HG03558 (cell line): Measurements from ENCODE around the gene ADGRA1.
"Not testable (repeated sequence)": the region's sequence is repeated elsewhere in the genome, so short reads cannot be mapped to it uniquely, and the experiment has no call there.

ENCODE experiments used
- ATAC-seq: cut with Tn5 transposase; IDR thresholded peaks from one replicate; pipeline ENCODE4 v1.9.1; 2021; ENCODE audit warnings: moderate number of reproducible peaks; ENCODE audit not compliant: unreplicated experiment; ENCODE audit errors: extremely low read depth

ADGRA1 gene

DNA sequence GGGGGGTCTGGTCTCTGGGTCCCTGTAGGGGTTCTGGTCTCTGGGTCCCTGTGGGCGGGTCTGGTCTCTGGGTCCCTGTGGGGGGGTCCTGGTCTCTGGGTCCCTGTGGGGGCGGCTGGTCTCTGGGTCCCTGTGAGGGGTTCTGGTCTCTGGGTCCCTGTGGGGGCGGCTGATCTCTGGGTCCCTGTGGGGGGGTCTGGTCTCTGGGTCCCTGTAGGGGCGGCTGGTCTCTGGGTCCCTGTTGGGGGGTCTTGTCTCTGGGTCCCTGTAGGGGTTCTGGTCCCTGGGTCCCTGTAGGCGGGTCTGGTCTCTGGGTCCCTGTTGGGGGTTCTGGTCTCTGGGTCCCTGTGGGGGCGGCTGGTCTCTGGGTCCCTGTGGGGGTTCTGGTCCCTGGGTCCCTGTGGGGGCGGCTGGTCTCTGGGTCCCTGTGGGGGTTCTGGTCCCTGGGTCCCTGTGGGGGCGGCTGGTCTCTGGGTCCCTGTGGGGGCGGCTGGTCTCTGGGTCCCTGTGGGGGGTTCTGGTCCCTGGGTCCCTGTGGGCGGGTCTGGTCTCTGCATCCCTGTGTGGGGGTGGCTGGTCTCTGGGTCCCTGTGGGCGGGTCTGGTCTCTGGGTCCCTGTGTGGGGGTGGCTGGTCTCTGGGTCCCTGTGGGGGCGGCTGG, 49.9 kb downstream of the ADGRA1 start:
- ATAC-seq = not testable (repeated sequence)

- ATAC-seq = no peak
Measured at GRCh38 chr10:133139551-133140065, 51.9 kb downstream of the ADGRA1 start.

- ATAC-seq = no peak
Measured at GRCh38 chr10:133140417-133141143, 52.9 kb downstream of the ADGRA1 start.

DNA sequence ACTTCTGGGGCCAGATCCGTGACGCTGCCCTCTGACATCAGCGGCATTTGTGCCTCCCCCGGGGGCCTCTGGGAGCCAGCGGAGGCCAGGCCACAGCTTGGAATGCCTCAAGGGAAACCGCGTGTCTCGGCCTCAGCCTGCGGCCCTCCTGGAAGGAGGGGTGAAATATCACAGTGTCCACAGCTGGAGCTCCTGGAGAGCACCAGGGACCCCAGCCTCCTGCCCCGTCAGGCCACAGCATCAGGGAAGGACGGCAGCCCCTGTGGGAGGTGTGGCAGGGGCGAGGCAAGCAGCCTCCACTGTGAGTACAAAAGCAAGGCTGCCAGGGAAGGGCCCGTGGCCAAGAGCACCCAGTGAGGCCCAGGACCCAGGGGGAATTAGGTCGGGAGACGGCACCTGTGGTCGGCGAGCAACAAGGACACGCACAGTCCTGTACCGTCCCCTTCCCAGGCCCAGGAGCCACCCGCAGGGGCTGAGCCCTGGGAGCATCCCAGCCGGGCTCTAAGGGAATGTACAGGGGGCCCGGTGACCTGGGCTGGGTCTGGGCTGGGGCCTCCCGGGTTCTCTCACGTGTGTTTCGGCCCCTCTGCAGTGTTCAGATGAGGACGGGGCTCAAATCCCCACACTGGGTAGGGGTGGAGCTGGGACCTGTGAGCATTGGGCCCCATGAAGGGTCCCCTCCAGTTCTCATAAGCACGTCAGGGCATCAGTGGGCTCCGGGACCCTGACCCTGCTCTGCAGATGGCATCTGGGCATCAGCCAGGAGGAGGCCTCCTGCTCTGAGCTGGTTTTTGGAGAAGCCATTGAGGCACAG, 53.6 kb downstream of the ADGRA1 start:
- ATAC-seq = no peak

DNA sequence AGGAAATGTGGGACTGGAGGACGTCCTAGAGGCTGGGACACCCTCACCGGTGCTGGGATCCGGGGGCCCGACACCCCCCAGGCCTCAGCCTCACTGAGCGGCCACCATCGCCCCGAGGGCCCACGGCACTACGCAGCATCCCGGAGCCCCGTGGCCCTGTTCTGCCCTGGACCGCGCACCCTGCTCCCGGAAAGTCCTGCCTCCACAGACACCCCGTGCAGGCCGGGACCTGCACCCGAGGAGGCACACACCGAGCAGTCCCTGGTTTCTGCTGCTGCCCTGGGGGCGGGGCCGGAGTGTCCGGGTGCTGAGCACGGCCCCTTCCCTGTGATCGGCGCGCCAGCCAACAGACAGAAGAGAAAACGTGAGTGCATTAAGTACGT, 54.2 kb downstream of the ADGRA1 start:
- ATAC-seq = no peak

- no peak for ATAC-seq
Measured at GRCh38 chr10:133142523-133143199, 54.9 kb downstream of the ADGRA1 start.

DNA sequence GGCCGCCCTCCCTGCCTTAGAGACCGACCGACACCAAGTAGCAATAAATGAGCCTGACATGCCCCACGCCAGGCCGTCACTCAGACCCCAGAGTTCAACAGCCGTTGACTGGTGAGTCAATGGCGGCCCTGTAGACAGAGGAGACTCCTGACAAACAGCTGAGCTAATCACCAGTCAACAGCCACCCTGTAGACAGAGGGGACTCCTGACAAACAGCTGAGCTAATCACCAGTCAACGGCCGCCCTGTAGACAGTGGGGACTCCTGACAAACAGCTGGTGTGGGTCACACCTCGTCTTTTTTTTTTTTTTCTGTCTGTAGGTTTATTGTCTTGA, 55.4 kb downstream of the ADGRA1 start:
- ATAC-seq = no peak

GRCh38 chr10:133143546-133143945, 55.8 kb downstream of the ADGRA1 start:
- ATAC-seq = no peak

- ATAC-seq = no peak
Measured at GRCh38 chr10:133144771-133145170, 57.0 kb downstream of the ADGRA1 start.

DNA sequence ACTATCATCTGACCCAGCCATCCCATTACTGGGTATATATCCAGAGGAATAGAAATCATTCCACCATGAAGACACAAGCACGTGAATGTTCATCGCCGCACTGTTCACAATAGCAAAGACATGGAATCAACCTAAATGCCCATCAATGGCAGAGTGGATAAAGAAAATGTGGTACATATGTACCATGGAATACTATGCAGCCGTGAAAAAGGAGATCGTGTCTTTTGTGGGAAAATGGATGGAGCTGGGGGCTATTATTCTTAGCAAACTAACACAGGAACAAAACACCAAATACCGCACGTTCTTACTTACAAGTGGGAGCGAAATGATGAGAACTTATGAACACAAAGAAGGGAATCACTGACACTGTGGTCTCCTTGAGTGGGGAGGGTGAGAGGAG, 62.5 kb downstream of the ADGRA1 start:
- ATAC-seq = no peak

GRCh38 chr10:133150656-133151055, 62.9 kb downstream of the ADGRA1 start:
- no peak for ATAC-seq

- not testable (repeated sequence) for ATAC-seq
Measured at GRCh38 chr10:133151071-133151470, 63.3 kb downstream of the ADGRA1 start.

DNA sequence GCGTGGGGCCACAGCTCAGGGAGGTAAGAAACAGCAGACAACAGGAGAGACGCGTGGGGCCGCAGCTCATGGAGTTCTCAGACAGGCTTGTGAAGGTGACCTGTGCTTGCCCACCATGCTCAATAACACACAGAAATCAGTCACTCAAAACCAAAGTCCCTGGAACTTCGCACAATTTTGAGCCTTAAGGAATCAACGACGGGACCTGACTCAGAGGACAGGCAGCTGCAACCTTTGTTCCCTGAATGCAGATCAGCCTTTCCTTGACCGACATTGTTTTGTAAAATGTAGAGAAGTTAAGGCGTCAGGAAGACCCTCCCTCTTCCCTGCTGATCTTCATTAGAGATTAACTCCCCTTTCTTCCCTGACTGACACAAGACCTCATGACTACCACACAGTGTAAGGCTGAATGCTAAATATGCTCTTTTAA, 63.8 kb downstream of the ADGRA1 start:
- ATAC-seq = no peak

- no peak for ATAC-seq
Measured at GRCh38 chr10:133154411-133154810, 66.7 kb downstream of the ADGRA1 start.

GRCh38 chr10:133154996-133155778, 67.5 kb downstream of the ADGRA1 start:
- no peak for ATAC-seq

DNA sequence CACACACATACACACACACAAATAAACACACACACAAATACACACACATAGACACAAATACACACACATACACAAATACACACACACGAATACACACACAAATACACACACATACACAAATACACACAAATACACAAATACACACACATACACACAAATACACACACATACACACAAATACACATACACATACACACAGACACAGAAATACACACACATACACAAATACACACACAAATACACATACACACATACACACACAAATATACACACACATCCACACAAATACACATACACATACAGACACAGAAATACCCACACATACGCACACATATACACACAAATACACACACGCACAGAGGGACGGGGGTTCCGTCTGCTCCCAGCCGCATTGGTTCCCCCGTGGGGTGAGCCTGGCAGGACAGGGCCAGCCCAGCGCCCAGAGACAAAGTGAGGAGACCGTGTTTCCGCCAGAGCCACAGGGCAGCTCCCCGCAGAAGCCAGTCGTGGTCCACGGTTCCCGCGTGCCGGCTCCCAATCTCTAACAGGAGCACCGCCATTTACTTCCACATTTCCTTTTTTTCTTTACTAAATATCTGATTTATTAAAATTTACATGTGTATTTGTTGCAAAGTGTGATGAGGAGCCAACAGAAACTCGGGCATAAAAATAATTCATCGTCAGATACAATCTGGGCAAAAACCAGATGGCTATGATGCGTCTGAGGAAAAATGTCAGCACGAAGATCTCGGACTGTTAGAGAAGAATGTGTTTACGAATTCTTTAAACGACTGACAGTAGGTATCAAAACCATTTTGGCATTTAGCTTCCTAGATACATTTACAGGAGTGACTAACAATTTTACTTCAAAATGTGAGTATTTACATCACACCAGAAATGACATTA, 69.2 kb downstream of the ADGRA1 start:
- no peak for ATAC-seq

DNA sequence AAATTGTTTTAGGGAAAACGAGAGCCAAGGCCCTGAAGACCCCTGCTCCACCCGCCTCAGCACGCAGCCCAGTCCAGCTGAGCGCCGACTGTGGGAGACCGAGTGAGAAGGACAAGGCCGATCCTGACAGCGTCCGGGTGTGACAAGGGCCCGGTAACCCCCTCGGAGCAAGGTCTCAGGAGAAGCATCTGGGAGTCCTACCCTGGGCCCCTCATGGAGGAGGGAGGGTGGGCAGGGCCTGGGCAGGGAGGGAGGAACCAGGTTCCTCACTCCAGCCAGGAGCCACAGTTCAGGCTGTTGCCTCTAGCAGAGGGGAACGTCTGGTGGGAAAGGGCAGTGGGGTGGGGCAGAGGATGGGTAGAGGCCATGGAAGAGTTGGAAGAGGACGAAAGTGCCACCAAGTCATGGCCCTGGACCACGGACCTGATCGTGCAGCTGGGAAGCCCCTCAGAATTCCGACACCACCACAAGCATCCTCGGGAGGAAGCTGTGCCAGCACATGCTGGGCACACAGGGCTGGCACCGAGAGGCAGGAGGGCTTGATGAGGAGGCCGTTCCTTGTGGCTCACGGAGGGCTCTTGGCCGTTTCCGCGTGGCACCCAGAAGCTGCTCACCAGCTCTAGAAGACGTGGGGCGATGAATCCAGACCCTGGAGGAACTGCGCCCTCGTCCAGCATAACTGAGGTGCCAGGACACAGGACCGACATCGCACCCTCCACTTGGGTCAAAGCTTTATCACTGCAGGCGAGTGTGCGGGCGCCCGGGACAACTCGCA, 70.1 kb downstream of the ADGRA1 start:
- no peak for ATAC-seq

- ATAC-seq = no peak
Measured at GRCh38 chr10:133158437-133158755, 70.7 kb downstream of the ADGRA1 start.
